ENCODE measurements around the gene HIVEP2.

The HIVEP2 gene

DNA sequence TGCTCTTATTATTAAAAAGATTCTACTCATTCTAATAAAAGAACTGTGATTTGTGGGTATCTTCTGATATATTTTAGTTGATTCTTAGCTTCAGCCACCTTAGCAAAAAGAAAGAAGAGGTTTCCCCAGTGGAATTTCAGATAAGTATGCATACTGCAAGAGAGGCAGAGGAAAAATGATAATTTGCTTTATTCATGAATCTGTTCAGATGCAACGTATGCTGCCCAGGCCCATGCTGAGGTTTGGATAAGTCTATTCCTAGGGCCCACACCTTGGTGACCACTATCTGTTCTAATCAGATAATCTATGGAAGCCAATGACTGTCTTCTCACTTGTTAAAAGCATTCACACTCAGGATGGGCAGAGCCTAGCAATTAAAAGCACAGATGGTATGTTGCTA lies 194.0 kb downstream of the HIVEP2 start:
- TF ChIP-seq, protein P1, sequence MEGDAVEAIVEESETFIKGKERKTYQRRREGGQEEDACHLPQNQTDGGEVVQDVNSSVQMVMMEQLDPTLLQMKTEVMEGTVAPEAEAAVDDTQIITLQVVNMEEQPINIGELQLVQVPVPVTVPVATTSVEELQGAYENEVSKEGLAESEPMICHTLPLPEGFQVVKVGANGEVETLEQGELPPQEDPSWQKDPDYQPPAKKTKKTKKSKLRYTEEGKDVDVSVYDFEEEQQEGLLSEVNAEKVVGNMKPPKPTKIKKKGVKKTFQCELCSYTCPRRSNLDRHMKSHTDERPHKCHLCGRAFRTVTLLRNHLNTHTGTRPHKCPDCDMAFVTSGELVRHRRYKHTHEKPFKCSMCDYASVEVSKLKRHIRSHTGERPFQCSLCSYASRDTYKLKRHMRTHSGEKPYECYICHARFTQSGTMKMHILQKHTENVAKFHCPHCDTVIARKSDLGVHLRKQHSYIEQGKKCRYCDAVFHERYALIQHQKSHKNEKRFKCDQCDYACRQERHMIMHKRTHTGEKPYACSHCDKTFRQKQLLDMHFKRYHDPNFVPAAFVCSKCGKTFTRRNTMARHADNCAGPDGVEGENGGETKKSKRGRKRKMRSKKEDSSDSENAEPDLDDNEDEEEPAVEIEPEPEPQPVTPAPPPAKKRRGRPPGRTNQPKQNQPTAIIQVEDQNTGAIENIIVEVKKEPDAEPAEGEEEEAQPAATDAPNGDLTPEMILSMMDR (IDR thresholded peaks at IDR 0.05; ENCODE audit: control insufficient read depth, insufficient read depth, low read depth, low read length, missing control alignments): no peak
- H3K4me3 ChIP-seq (ENCODE audit: control insufficient read depth, low read depth, low read length): no peak overlapping the region
- DNase-seq (ENCODE audit: low read depth): no peak

DNA sequence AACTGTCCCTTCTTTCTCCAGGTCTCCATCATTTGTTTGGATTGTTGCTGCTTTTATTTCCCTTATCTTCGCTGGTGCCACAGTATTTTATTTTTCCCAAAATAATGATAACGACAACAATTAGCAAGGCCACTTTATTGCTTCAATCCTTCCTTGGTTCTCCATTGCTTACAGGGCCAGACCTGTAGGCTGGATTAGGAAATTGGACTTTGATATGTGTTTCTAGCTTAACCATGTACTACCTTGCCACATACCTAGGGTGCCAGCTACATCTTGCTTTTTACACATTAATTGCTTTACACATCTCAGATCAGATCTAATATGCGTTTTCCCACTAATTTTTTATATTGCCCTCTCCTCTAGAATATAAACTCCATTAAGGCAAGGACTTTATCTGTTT lies 195.4 kb downstream of the HIVEP2 start:
- DNase-seq (ENCODE audit: low read depth): no peak
- H3K4me3 ChIP-seq (ENCODE audit: control insufficient read depth, low read depth, low read length): no peak overlapping the region
- TF ChIP-seq, protein P1 (IDR thresholded peaks at IDR 0.05; ENCODE audit: control insufficient read depth, insufficient read depth, low read depth, low read length, missing control alignments): no peak

GRCh38 chr6:142746524-142746923 lies 198.5 kb downstream of the HIVEP2 start:
- no peak for DNase-seq (ENCODE audit: low read depth)
- TF ChIP-seq, protein P1 (IDR thresholded peaks at IDR 0.05; ENCODE audit: control insufficient read depth, insufficient read depth, low read depth, low read length, missing control alignments): peak; percentile 20
- H3K4me3 ChIP-seq (ENCODE audit: control insufficient read depth, low read depth, low read length): no peak overlapping the region

DNA sequence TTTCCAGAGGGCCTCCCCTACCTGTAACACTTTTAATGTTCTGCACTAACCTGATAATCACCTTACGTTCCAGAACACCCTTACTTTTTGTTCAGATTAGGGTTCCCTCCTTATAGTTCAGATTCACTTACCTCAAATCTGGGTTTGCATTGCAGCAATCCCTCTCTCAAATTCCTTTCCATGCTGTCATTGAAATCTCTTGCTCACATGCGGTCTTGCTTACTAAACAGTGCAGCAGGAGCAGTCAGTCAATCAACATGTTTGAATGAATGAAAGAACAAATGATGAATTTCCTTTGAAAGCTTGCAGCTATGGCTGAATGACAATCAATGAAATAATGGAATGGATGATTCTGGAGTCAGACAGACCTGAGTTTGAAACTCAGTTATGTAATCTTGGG lies 200.1 kb downstream of the HIVEP2 start:
- H3K4me3 ChIP-seq (ENCODE audit: control insufficient read depth, low read depth, low read length): no peak overlapping the region
- no peak for DNase-seq (ENCODE audit: low read depth)
- TF ChIP-seq, protein P1 (IDR thresholded peaks at IDR 0.05; ENCODE audit: control insufficient read depth, insufficient read depth, low read depth, low read length, missing control alignments): no peak

DNA sequence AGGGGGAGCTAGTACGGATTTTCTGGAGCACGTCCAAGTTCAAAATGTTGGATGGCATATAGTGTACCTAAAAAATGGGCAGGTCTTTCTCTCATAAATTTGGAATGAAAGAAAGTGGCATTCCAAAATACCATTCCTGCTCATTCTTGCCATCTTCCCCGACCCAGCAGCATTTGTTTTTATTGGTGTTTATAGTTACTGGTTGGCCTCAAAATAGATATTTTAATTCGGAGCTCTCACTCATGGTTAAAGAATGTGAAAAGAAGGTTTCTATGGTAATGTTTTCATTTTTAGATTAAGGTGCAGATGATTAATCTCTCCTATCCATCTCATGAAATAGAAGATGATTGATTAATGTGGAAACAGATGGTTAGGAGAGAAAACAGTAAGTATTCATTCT lies 204.5 kb downstream of the HIVEP2 start:
- no peak overlapping the region for H3K4me3 ChIP-seq (ENCODE audit: control insufficient read depth, low read depth, low read length)
- TF ChIP-seq, protein P1 (IDR thresholded peaks at IDR 0.05; ENCODE audit: control insufficient read depth, insufficient read depth, low read depth, low read length, missing control alignments): no peak
- no peak for DNase-seq (ENCODE audit: low read depth)

- H3K4me3 ChIP-seq (ENCODE audit: control insufficient read depth, low read depth, low read length): no peak overlapping the region
- TF ChIP-seq, protein P1 (IDR thresholded peaks at IDR 0.05; ENCODE audit: control insufficient read depth, insufficient read depth, low read depth, low read length, missing control alignments): no peak
- no peak for DNase-seq (ENCODE audit: low read depth)
Measured at GRCh38 chr6:142738731-142739130, 206.2 kb downstream of the HIVEP2 start.

- TF ChIP-seq, protein P1 (IDR thresholded peaks at IDR 0.05; ENCODE audit: control insufficient read depth, insufficient read depth, low read depth, low read length, missing control alignments): no peak
- no peak for DNase-seq (ENCODE audit: low read depth)
- H3K4me3 ChIP-seq (ENCODE audit: control insufficient read depth, low read depth, low read length): no peak overlapping the region
Measured at GRCh38 chr6:142738035-142738396, 207.0 kb downstream of the HIVEP2 start.

All from AG09309 (cell line).